HepG2 (cell line): ENCODE data around the gene ANKRD31. TPM values are rescaled to one million over a fixed set of nuclear protein-coding genes. Genes with fewer than 3 reads are reported as not detected.

Experiments used
- CREBL2 ChIP-seq: sonication (generic); formaldehyde crosslinking; IDR thresholded peaks from 2 replicates; pipeline ENCODE4 v1.8.1; 2023; ENCODE audit warnings: missing genetic modification reagents, mild to moderate bottlenecking, borderline replicate concordance
- HOMEZ ChIP-seq: IDR thresholded peaks from 2 replicates; pipeline ENCODE4 v1.6.1; 2016; ENCODE audit warnings: low read depth
- PRDM15 ChIP-seq: sonication (generic); formaldehyde crosslinking; IDR thresholded peaks from 2 replicates; pipeline ENCODE4 v1.4.0; 2020; ENCODE audit warnings: missing genetic modification reagents
- SMAD3 ChIP-seq: sonication (generic); formaldehyde crosslinking; IDR thresholded peaks from 2 replicates; pipeline ENCODE4 v1.4.0; 2020; ENCODE audit warnings: missing genetic modification reagents
- ZNF503 ChIP-seq: sonication (generic); formaldehyde crosslinking; IDR thresholded peaks from 2 replicates; pipeline ENCODE4 v1.4.0; 2020; ENCODE audit warnings: missing genetic modification reagents
- polyA plus RNA-seq, 8 experiments: library from polyadenylated mRNA; depleted of rRNA in 3 of 8; stranded (reverse) in 7 of 8; unstranded in 1 of 8; fragments of >200 nt; fragmentation: Illumina TruSeq in 4 of 8; extraction: Trizol in 4 of 8; gene quantifications; 2 replicates each; pipeline versions ENCODE4 v1.2.1 to v1.2.3, GENCODE V29; 2011 to 2016; ENCODE audit warnings: low read depth in 4 of 8, missing spikeins in 1 of 8, mixed read lengths in 1 of 8; ENCODE audit not compliant: insufficient read depth in 1 of 8
- total RNA-seq, 5 experiments: library from RNA; depleted of rRNA; stranded (reverse); fragments of >200 nt; fragmentation: Illumina TruSeq; extraction: Trizol; gene quantifications; 2 replicates each; pipeline ENCODE4 v1.2.3, GENCODE V29; 2016; ENCODE audit warnings: low read depth in 1 of 5

ANKRD31 gene
- total and polyA plus RNA-seq, 2 of the 13 experiments (the other 11 are each of a cell fraction or from before 2014, with no cell fraction given), result 0.01 to 0.09 TPM

- TF ChIP-seq ZNF503 (CRISPR knock-in tag) (no peak), SMAD3 (CRISPR knock-in tag) (no peak), HOMEZ (CRISPR knock-in tag) (no peak), PRDM15 (CRISPR knock-in tag) (no peak), CREBL2 (CRISPR knock-in tag) (no peak)
Observed at GRCh38 chr5:75088648-75089047, 148.0 kb downstream of the ANKRD31 start (continued).
